ENCODE data around the gene TOB2. TPM values are rescaled to one million over a fixed set of nuclear protein-coding genes. Genes with fewer than 3 reads are reported as not detected.
"Not testable (repeated sequence)": the region's sequence is repeated elsewhere in the genome, so short reads cannot be mapped to it uniquely, and the experiment has no call there.

TOB2 gene
- total RNA-seq, 6 experiments from 2014 or later, result 49.2 to 54.9 (median 51.9) TPM

- no peak overlapping the region for H3K4me3 Mint-ChIP-seq
- no peaks in the 10 kb centered on the region for H3K9me3 Mint-ChIP-seq
- DNase-seq, result no peak
- H3K27ac Mint-ChIP-seq, result no peak overlapping the region
- no peaks in the 10 kb centered on the region for H3K36me3 Mint-ChIP-seq (ENCODE audit: low read depth)
- peaks cover 22% of the 10 kb centered on the region for H3K4me1 Mint-ChIP-seq (ENCODE audit: low read depth)
- TF ChIP-seq CTCF (IDR thresholded peaks at IDR 0.05), result no peak
- H3K27me3 Mint-ChIP-seq (ENCODE audit: insufficient read depth), result peaks cover 5% of the 10 kb centered on the region
Observed at GRCh38 chr22:41405588-41405987, 41.0 kb downstream of the TOB2 start.

GRCh38 chr22:41403532-41404318 lies 42.9 kb downstream of the TOB2 start:
- Mint-ChIP-seq H3K27ac (peak overlapping the region; percentile 66), H3K36me3 (ENCODE audit: low read depth) (no peaks in the 10 kb centered on the region), H3K4me1 (ENCODE audit: low read depth) (peaks cover 22% of the 10 kb centered on the region), H3K9me3 (no peaks in the 10 kb centered on the region), H3K27me3 (ENCODE audit: insufficient read depth) (peaks cover 5% of the 10 kb centered on the region), H3K4me3 (peak overlapping the region; percentile 64)
- peak; percentile 98 for TF ChIP-seq CTCF (IDR thresholded peaks at IDR 0.05)
- DNase-seq, result peak; percentile 90

GRCh38 chr22:41402851-41403250 lies 43.8 kb downstream of the TOB2 start:
- H3K4me1 Mint-ChIP-seq (ENCODE audit: low read depth), result peaks cover 22% of the 10 kb centered on the region
- not testable (repeated sequence) for H3K4me3 Mint-ChIP-seq; H3K27ac Mint-ChIP-seq; H3K9me3 Mint-ChIP-seq; DNase-seq; H3K27me3 Mint-ChIP-seq (ENCODE audit: insufficient read depth); H3K36me3 Mint-ChIP-seq (ENCODE audit: low read depth)

GRCh38 chr22:41401781-41402648 lies 44.6 kb downstream of the TOB2 start:
- H3K4me1 Mint-ChIP-seq (ENCODE audit: low read depth), result peaks cover 22% of the 10 kb centered on the region
- no peaks in the 10 kb centered on the region for H3K9me3 Mint-ChIP-seq
- peak overlapping the region; percentile 3; the same call in 1 of the 2 replicates for H3K4me3 Mint-ChIP-seq
- H3K27me3 Mint-ChIP-seq (ENCODE audit: insufficient read depth), result peaks cover 1% of the 10 kb centered on the region; the same call in 1 of the 2 replicates
- H3K36me3 Mint-ChIP-seq (ENCODE audit: low read depth), result peaks cover 5% of the 10 kb centered on the region; the same call in 1 of the 2 replicates
- peak; percentile 74 for DNase-seq
- peak overlapping the region; percentile 73 for H3K27ac Mint-ChIP-seq
- no peak for TF ChIP-seq CTCF (IDR thresholded peaks at IDR 0.05)

- Mint-ChIP-seq H3K9me3 (no peaks in the 10 kb centered on the region), H3K4me1 (ENCODE audit: low read depth) (peaks cover 22% of the 10 kb centered on the region), H3K27me3 (ENCODE audit: insufficient read depth) (peaks cover 1% of the 10 kb centered on the region; the same call in 1 of the 2 replicates), H3K27ac (no peak overlapping the region), H3K36me3 (ENCODE audit: low read depth) (peaks cover 11% of the 10 kb centered on the region), H3K4me3 (no peak overlapping the region)
- TF ChIP-seq CTCF (IDR thresholded peaks at IDR 0.05), result no peak
- no peak for DNase-seq
Observed at GRCh38 chr22:41398921-41399320, 47.7 kb downstream of the TOB2 start.
